GM19328 (cell line): ENCODE measurements around the gene SAYSD1.

Experiments
- ATAC-seq: cut with Tn5 transposase; IDR thresholded peaks from one replicate; pipeline ENCODE4 v1.9.1; 2021; ENCODE audit warnings: mild to moderate bottlenecking, moderate library complexity; ENCODE audit not compliant: unreplicated experiment

Gene SAYSD1

GRCh38 chr6:39079197-39080125, 35.5 kb downstream of the SAYSD1 start:
- no peak for ATAC-seq

GRCh38 chr6:39078695-39079094, 36.3 kb downstream of the SAYSD1 start:
- no peak for ATAC-seq

DNA sequence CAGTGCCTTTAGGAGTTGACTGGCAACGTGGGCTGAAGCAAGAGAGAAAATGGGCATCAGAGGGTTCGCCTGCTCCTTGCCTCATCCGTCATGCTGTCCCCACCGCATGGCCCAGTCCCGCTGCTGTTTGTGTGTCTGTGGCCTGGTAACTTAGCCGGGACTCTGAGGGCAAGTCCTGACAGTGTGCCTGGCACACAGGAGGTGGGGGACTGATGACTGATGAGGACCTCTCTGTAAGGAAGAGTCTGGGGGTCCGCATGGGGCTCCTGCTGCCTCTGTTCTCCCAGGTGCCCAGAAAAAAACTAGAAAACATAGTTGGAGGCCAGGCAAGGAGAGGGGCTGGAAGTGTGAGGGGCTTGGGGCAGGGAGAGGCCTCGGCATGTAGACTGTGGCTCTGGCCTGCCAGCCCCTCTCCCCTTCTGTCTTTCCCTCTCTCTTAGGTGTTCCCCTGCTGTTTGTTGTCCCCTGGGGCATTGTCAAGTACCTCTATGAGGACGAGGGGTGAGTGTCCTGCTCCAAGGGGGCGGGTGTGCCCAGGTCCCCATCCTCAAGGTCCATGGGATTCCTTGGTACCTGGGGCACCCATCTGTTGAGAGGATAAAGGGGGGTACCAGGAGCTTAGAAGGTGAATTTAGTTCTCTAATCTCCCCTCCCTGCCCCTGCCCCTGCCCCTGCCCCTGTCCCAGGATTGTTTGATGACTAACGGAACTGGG, 36.9 kb downstream of the SAYSD1 start:
- ATAC-seq: no peak

DNA sequence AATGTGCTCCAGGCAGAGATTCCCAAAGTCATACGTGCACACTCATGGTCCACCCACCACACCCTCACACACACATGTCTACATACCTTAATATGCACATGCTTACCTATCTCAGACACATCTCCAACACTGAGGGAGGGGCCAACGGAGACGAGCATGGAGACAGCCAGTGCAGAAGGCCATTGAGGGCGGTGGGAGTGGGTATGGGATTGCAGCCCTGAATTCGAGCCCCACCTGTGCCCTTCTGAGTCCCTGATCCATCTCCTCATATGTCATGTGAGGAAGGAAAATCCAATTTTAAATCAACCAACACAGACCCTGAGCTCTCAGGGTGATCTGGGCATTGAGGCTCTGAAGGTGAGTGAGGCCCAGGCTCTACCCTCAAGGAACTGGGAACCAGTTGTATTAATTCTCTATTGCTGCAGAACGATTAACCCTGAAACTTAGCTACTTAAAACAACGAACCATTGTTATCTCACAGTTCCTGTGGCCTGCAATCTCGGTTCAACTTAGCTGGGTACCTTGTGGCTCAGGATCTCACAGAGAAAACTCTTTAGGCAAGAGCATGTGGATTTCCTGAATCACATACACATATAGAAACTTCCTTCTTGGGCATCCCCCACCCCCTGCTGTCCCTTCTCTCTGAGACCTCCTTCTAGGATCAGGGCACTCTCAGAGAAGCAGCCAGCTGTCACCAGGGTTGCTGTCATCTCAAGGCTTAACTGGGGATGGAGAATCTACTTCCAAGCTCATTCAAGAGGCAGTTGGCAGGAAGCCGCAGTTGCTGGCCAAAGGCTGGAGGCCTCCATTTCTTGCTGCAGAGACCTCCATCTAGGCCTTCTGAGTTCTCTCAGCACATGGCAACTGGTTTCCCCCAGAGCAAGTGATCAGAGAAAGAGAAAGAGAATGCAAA, 38.1 kb downstream of the SAYSD1 start:
- no peak for ATAC-seq

GRCh38 chr6:39075807-39076622, 39.0 kb downstream of the SAYSD1 start:
- no peak for ATAC-seq

- ATAC-seq: no peak
Observed at GRCh38 chr6:39075010-39075686, 39.8 kb downstream of the SAYSD1 start.

- ATAC-seq: no peak
Observed at GRCh38 chr6:39074486-39074885, 40.5 kb downstream of the SAYSD1 start.

- ATAC-seq: no peak
Observed at GRCh38 chr6:39073471-39074355, 41.3 kb downstream of the SAYSD1 start.

DNA sequence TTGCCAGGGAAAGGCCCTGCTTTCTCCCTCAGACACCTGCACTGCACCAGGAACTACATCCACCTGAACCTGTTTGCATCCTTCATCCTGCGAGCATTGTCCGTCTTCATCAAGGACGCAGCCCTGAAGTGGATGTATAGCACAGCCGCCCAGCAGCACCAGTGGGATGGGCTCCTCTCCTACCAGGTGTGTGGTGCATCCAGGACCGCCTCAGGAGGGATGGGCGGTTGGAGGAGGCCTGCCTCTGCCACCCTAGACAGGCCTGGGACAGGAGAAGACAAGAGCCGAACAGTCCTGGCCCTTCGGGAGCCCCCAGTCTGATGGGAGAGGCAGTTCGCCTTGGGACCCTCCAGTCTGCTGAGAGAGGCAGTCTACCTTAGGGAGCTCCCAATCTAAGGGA, 42.2 kb downstream of the SAYSD1 start:
- no peak for ATAC-seq

GRCh38 chr6:39068391-39068790, 46.6 kb downstream of the SAYSD1 start:
- no peak for ATAC-seq

DNA sequence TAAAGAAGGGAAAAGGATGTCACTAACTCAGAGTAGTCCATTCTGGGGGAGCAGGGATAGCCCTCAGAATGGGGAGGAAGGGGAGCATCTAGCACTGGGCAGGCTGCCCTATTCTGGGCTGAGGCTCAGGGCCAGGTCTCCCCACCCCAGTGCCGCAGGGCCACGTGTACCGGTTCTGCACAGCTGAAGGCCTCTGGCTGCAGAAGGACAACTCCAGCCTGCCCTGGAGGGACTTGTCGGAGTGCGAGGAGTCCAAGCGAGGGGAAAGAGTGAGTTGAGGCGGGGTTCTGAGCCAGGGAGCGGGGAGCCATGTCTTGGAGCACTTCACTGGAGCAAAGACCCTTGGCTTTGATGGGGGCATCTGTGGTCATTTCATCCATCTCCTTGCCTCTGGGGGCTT, 49.4 kb downstream of the SAYSD1 start:
- ATAC-seq: no peak

- ATAC-seq: no peak
Observed at GRCh38 chr6:39063526-39063925, 51.5 kb downstream of the SAYSD1 start.

DNA sequence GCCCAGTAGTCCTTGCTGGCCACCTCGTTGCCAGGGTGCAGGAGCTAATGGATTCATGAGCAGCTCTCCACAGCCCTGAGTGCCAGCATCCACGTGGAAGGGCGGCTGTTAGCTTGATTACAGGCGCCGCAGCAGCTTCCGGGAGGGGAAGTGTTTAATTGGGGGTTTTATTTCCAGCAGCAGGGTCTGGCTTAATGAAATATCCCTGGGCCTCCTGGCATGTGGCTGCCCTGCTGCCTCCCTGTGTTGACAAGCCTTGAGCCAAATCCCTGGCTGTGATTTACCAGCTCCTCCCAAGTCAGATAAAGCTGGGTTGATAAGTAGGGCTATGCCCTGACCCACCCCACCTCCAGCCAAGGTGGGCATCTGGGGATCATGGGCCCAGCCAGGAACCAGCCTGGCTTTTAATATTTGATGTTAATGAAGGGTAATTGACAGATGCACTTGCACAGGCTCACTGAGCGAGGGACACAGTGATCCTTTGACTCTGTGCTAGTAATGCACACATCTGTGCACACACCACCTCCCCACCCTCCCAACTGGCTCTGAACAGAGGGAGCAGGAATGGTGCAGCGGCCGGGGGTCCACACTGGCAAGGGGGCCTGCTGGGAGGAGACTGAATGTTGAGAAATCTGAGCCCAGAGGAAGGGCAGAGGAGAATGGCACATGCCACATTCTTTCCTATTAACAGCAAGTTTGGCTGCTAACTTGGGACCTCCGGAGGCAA, 52.8 kb downstream of the SAYSD1 start:
- no peak for ATAC-seq

DNA sequence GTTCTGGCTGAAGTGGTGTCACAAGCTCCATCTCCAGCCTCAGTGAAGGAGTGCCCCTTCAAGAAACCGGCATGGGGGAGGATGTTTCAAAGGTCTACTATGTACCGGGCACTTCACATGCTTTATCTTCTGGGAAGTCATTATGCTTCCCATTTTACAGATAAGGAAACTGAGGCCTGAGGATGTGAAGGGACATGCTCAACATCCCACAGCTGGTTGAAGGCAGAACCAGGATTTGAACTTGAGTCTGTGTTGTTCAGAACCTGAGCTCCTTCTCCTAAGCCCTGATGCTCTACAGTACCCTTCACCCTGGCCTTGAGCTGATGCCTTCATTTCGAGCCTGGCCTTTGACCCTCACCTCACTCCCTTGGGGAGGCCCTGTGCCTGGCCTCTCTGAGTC, 53.4 kb downstream of the SAYSD1 start:
- ATAC-seq: no peak

GRCh38 chr6:39061182-39061581, 53.8 kb downstream of the SAYSD1 start:
- ATAC-seq: no peak

- ATAC-seq: no peak
Observed at GRCh38 chr6:39060467-39061160, 54.4 kb downstream of the SAYSD1 start.

GRCh38 chr6:39059496-39060310, 55.3 kb downstream of the SAYSD1 start:
- ATAC-seq: no peak
